Memory B cell (primary cell): ENCODE data around the gene CACNG5.

Experiments
- ATAC-seq: fragments of 150-1000 bp; cut with Tn5 transposase; 2 replicates; pipeline ENCODE4 v1.10.0; 2021; ENCODE audit warnings: low read depth, mild to moderate bottlenecking, moderate library complexity
- DNase-seq, 2 donors: peaks; one replicate each; pipeline ENCODE4 v3.0.0; 2022; ENCODE audit warnings: low spot score in 2 of 2
- H3K27ac Mint-ChIP-seq: one replicate; pipeline ENCODE4 v1.8.0; 2022; ENCODE audit warnings: mild to moderate bottlenecking, moderate library complexity, mixed read lengths
- H3K27me3 Mint-ChIP-seq: one replicate; pipeline ENCODE4 v1.8.0; 2022; ENCODE audit warnings: mixed read lengths
- H3K36me3 Mint-ChIP-seq: one replicate; pipeline ENCODE4 v1.8.0; 2022; ENCODE audit warnings: mild to moderate bottlenecking, mixed read lengths
- H3K4me1 Mint-ChIP-seq: one replicate; pipeline ENCODE4 v1.8.0; 2022; ENCODE audit warnings: mixed read lengths
- H3K4me3 Mint-ChIP-seq: one replicate; pipeline ENCODE4 v1.8.0; 2022; ENCODE audit warnings: mild to moderate bottlenecking, moderate library complexity, mixed read lengths
- H3K9me3 Mint-ChIP-seq: one replicate; pipeline ENCODE4 v1.8.0; 2022; ENCODE audit warnings: mixed read lengths

Gene CACNG5

DNA sequence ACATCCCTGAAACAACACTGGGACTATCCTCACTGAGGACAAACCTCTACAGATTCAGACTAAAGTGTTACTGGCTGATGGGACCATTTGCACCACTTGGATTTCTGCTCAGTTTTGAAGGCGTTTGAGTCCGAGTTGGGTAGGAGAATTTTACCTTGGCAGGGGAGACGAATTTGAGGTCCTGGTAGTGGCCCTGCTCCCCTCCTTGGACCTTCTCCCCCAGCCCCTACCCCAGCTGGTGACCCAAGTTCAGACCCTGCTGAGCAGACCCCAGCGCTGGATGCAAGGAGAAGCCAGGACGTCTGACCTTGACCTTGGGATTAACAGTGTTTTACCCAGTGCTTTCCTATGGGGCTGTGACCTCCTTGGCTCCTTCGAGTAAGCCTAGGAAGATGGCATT, 13.6 kb downstream of the CACNG5 start:
- Mint-ChIP-seq H3K4me3 (no peak overlapping the region), H3K36me3 (no peaks in the 10 kb centered on the region), H3K9me3 (peaks cover 4% of the 10 kb centered on the region), H3K4me1 (no peaks in the 10 kb centered on the region), H3K27ac (no peak overlapping the region), H3K27me3 (peaks cover 2% of the 10 kb centered on the region)
- DNase-seq = no peak
- no peak for ATAC-seq

DNA sequence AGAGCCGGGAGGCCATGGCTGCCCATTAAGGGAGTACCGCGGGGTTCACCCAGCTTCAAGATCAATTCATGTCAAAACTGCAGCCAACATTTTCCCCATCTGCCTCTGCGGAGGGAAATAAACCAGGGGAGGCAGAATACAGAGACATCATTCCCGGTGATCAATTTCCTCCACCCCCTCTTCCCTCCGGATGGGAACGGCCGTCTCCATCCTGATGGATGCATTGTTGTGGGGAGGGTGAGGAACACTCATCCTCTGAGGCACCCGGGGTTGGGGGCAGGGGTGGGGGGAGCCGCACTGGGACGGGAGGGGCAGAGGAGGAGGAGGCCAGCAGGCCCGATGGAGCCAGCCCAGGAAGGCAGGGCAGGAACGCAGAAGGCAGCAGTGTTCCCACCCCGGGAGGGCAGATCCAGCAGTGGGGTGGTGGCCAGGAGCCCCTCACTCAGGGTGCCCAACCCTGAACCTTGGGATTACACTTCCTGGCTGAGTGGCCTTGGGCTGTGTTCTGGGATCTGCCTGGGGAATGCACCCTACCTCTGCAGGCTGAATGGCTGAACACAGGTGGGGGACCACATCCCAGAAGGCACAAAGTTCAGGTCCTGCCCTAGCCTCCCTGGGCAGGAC, 14.2 kb downstream of the CACNG5 start:
- Mint-ChIP-seq H3K4me3 (no peak overlapping the region), H3K27ac (no peak overlapping the region), H3K27me3 (peaks cover 2% of the 10 kb centered on the region), H3K36me3 (no peaks in the 10 kb centered on the region), H3K9me3 (peaks cover 4% of the 10 kb centered on the region), H3K4me1 (no peaks in the 10 kb centered on the region)
- no peak for ATAC-seq
- DNase-seq = no peak

DNA sequence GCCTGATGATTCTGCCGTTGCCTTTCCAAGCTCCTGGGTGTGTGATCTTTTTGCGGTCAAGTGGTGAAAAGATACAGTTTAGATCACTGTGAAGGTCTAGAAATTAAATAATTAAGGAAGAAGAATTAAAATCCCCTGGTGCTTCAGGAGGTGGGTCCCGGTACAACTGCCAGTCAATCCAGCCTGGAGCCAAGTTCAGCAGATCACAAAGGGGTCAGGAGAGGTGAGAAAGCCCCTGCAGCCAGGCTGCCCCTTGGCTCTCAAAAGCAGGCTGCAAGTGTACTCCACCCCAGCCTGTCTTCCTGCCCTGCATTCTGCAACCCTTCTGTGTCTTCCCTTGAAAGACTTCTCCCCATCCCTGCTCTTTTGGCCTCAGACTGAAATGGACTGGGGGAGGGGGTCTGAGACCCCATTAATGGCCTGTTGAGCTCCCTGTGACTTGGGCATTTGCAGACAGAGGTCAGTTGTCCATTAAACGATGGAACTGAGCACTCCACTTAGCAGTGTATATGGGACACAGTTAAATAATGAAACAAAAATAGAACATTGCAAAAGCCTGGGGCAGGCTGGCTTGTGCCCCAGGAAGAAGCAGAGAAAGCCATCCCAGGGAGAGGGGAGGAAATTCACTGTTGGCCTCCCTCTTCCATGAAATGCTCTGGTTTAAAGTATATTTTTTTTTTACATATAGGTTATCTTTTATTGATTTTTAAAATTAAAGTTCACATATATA, 15.1 kb downstream of the CACNG5 start:
- H3K27ac Mint-ChIP-seq = no peak overlapping the region
- H3K36me3 Mint-ChIP-seq = no peaks in the 10 kb centered on the region
- ATAC-seq (no peak), DNase-seq (no peak)
- H3K4me3 Mint-ChIP-seq = no peak overlapping the region
- no peaks in the 10 kb centered on the region for H3K4me1 Mint-ChIP-seq
- H3K27me3 Mint-ChIP-seq = peaks cover 2% of the 10 kb centered on the region
- peaks cover 5% of the 10 kb centered on the region for H3K9me3 Mint-ChIP-seq

DNA sequence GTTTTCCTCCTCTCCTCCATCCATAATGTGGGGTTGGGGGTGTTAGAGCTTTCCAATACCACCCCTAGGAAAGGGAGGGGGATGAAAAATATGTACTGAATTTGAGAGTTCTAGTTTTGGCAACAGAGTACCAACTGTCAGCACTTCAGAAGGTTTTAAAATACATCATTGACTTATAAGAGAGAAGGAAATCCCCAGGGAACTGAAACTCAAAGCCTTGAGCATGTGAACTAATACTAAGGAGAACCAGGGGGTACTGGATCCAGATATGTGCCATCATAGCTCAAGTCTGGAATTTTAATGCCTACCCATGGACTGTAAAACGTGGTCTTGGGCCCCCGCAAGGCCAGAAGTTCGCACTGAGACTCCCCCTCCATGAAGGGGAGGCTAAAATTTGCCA, 15.8 kb downstream of the CACNG5 start:
- H3K27ac Mint-ChIP-seq = no peak overlapping the region
- peaks cover 4% of the 10 kb centered on the region for H3K9me3 Mint-ChIP-seq
- ATAC-seq (no peak), DNase-seq (no peak)
- no peak overlapping the region for H3K4me3 Mint-ChIP-seq
- no peaks in the 10 kb centered on the region for H3K4me1 Mint-ChIP-seq
- H3K27me3 Mint-ChIP-seq = peaks cover 2% of the 10 kb centered on the region
- H3K36me3 Mint-ChIP-seq = no peaks in the 10 kb centered on the region

DNA sequence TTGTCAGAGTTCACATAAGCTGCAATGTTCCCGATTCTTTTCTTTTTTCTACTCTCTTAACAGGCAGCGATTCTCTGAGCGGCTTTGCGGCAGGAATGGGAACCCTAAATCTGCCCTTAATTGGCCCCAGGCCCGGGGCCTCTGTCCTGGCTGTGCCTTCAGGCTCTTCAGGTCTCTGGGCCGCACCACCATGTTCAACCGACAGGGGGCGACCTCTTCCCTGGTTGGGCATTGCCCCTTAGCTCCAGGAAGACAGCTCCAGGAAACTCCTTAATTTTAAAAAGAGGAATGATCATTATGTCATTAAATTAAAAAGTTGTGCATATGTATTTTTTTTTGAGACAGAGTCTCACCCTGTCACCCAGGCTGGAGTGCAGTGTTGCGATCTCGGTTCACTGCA, 20.3 kb downstream of the CACNG5 start:
- no peak for ATAC-seq

DNA sequence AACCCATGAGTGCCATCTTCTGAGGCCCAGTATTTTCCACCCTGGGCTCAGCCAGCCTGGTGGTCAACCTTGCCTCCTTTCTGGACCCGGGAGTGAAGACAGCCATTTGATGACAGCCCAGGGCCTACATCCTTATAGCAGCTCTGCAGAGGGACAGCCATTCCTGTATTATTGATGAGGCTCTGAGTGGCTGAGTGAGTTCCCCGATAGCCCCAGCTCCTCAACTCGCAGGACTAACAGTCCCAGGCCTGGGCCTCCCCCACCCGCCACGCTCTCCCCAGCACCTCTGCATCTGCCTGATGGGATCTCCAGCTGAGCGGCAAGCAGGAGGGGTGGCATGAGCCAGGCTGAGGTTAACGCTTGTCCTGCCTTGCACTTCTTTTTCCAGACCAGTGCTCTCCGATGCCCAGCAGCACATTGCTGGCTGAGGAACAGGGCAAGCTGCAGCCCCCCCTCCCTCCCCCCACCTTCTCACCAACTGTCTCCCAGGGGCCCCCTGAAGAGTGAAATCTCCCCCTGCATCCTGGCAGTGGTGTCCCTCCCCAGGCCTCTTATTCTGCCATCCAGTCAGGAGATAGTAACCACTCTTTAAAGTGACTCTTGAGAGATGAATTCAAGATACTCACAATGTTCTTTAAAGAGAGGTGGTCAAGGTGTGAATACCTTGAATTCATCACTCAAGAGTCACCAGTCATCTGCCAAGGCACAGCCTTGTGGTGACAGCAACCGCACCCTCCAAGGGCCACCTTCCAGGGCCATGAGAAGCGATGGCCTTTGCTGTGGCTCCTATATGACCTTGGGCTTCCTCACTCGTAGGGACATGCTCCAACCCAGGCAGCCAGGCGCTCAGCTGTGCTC, 23.5 kb downstream of the CACNG5 start:
- no peak for ATAC-seq
- peaks cover 3% of the 10 kb centered on the region for H3K9me3 Mint-ChIP-seq

More for the DNA sequence above, 20.3 kb downstream of the CACNG5 start:
- DNase-seq = no peak
- Mint-ChIP-seq H3K27me3 (no peaks in the 10 kb centered on the region), H3K4me1 (no peaks in the 10 kb centered on the region), H3K27ac (no peak overlapping the region), H3K36me3 (no peaks in the 10 kb centered on the region), H3K4me3 (no peak overlapping the region), H3K9me3 (peaks cover 4% of the 10 kb centered on the region)

DNA sequence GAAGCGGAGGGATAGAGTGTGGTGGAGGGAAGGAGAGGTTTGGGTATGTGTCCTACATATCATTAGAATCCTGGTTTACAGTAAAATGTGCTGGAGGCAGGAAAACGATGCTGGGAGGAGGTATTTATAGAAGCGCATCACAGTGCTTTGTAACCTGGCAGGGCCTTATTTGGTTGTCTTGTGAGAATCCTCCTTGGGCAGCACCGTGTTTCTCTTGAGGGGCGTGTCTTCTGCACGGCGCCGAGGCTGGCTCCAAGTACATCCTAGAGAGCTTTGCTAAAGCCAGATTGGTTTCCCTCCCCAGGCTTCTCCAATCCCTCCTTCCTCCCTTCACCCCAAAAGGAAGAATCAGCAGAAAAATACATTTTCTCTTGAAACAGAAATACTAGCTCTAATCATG, 24.4 kb downstream of the CACNG5 start:
- DNase-seq (no peak), ATAC-seq (no peak)
- Mint-ChIP-seq H3K27me3 (no peaks in the 10 kb centered on the region), H3K9me3 (peaks cover 7% of the 10 kb centered on the region), H3K36me3 (no peaks in the 10 kb centered on the region), H3K27ac (no peak overlapping the region), H3K4me1 (no peaks in the 10 kb centered on the region), H3K4me3 (no peak overlapping the region)

More for the DNA sequence above, 23.5 kb downstream of the CACNG5 start:
- Mint-ChIP-seq H3K4me3 (no peak overlapping the region), H3K27me3 (no peaks in the 10 kb centered on the region), H3K4me1 (no peaks in the 10 kb centered on the region), H3K36me3 (no peaks in the 10 kb centered on the region), H3K27ac (no peak overlapping the region)
- DNase-seq = no peak

DNA sequence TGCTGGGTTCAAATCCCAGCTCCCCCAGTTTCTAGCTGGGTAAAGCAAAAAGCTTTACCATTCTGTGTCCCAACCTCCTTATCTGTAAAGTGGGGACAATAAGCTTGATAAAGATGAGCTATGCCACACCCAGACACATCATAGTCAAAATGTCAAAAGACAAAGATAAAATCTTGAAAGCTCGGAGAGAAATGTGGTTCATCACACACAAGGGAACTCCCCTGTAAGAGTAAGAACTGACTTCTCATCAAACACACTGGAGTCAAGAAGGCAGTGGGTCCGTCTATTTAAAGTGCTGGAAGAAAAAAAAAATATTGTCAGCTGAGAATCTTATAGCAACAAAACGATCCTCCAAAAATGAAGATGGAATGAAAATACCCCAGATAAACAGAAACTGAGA, 25.3 kb downstream of the CACNG5 start:
- no peaks in the 10 kb centered on the region for H3K36me3 Mint-ChIP-seq
- H3K4me1 Mint-ChIP-seq = no peaks in the 10 kb centered on the region
- H3K27ac Mint-ChIP-seq = no peak overlapping the region
- DNase-seq = no peak
- H3K4me3 Mint-ChIP-seq = no peak overlapping the region
- H3K9me3 Mint-ChIP-seq = peaks cover 5% of the 10 kb centered on the region
- ATAC-seq = no peak
- H3K27me3 Mint-ChIP-seq = no peaks in the 10 kb centered on the region

DNA sequence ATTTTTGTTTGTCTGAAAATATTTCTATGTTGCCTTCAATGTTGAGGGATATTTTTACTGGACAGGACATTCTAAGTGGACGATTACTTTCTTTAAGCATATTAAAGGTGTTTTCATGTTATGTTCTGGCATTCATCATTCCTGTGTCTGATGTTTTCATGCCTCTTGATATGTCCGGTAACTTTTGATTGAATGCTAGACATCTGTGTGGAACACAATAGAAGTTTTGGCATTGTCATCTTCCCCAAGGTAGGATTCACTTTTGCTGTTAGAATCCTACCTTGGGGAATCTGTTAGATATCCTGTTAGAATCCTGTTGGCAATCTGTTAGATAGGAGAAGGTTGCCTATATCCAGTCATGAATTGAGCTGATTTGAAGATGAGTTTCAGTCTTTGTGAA, 28.9 kb downstream of the CACNG5 start:
- Mint-ChIP-seq H3K4me3 (no peak overlapping the region), H3K27ac (no peak overlapping the region)

DNA sequence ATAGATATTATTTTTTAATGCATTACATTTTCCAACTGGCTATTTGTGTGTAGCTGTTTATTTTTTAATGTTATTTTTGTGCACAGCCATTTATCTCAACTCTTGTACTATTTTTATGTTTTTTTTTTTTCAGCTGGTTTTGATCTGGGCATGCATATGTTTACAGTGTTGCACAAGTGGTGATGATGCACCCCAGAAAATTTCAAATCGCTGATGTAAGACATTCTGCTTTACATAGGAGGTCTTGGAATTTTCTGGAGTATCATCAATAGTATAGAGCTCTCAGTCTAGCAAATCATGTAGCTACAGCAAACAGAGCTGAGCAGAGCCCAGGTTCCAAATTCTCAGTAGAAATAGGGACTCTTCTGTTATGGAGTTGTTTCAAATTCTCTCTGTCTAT, 30.2 kb downstream of the CACNG5 start:
- Mint-ChIP-seq H3K36me3 (no peaks in the 10 kb centered on the region), H3K27ac (no peak overlapping the region), H3K4me3 (no peak overlapping the region), H3K9me3 (peaks cover 13% of the 10 kb centered on the region), H3K27me3 (peaks cover 5% of the 10 kb centered on the region), H3K4me1 (no peaks in the 10 kb centered on the region)
- ATAC-seq = no peak
- no peak for DNase-seq

More for the DNA sequence above, 28.9 kb downstream of the CACNG5 start:
- Mint-ChIP-seq H3K9me3 (peaks cover 11% of the 10 kb centered on the region), H3K4me1 (no peaks in the 10 kb centered on the region), H3K36me3 (no peaks in the 10 kb centered on the region), H3K27me3 (peaks cover 2% of the 10 kb centered on the region)
- ATAC-seq (no peak), DNase-seq (no peak)

DNA sequence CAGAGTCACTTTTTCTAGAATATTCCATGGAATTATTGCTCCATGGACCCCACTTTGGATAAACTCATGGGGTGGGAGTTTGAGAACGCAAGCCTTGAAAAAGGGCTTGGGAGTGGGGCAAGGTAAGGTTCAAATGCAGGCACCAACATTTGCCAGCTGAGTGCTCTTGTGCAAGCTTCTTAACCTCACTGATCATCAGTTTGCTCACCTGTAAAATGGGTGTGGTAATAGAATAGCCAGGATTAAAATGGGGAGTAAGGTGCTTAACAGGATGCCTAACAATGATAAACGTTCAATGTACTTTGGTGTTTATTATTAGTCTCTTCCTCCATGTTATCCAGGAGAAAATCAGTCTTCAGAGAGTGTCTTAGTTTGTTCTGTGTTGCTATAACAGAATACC, 39.0 kb downstream of the CACNG5 start:
- ATAC-seq = no peak
- no peak overlapping the region for H3K4me3 Mint-ChIP-seq

DNA sequence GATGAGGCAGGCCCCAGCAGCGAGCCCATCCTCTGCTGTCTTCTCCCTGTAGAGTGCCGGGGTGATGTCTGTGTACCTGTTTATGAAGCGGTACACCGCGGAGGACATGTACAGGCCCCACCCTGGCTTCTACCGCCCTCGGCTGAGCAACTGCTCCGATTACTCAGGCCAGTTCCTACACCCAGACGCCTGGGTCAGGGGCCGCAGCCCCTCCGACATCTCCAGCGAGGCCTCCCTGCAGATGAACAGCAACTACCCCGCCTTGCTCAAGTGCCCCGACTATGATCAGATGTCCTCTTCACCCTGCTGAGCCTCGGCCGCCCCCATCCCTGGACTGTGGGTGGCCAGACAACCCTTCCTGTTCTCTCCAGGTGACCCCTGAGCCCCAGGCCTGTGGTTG, 50.0 kb downstream of the CACNG5 start:
- no peak overlapping the region for H3K27ac Mint-ChIP-seq
- no peaks in the 10 kb centered on the region for H3K27me3 Mint-ChIP-seq
- no peak overlapping the region for H3K4me3 Mint-ChIP-seq
- ATAC-seq (no peak), DNase-seq (no peak)
- no peaks in the 10 kb centered on the region for H3K4me1 Mint-ChIP-seq
- H3K36me3 Mint-ChIP-seq = peaks cover 1% of the 10 kb centered on the region
- peaks cover 6% of the 10 kb centered on the region for H3K9me3 Mint-ChIP-seq

More for the DNA sequence above, 39.0 kb downstream of the CACNG5 start:
- no peaks in the 10 kb centered on the region for H3K4me1 Mint-ChIP-seq
- peaks cover 6% of the 10 kb centered on the region for H3K27me3 Mint-ChIP-seq
- no peaks in the 10 kb centered on the region for H3K36me3 Mint-ChIP-seq
- DNase-seq = no peak
- H3K9me3 Mint-ChIP-seq = peaks cover 5% of the 10 kb centered on the region
- no peak overlapping the region for H3K27ac Mint-ChIP-seq

DNA sequence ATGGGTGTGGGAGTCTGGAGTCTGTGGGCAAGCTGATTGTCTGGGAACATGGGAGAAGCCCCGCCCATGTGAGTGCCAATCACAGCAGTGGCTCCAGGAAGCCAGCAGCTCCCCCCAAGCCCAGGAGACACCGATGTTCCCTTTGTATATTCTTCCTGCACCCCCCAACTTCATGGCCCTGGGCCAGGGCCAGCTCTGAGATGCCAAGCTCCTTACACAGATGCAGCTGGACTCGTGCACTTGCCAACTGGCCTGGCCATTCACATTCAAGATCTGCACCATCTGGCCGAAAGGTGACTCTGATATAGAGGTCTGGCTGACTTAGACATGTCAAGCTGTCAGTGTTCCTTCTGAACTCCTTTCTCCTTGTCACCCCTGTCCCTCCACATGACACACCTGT, 50.5 kb downstream of the CACNG5 start:
- no peak overlapping the region for H3K4me3 Mint-ChIP-seq
- no peak overlapping the region for H3K27ac Mint-ChIP-seq
- no peak for ATAC-seq
- H3K4me1 Mint-ChIP-seq = no peaks in the 10 kb centered on the region
- peaks cover 6% of the 10 kb centered on the region for H3K9me3 Mint-ChIP-seq
- peaks cover 1% of the 10 kb centered on the region for H3K36me3 Mint-ChIP-seq
- no peaks in the 10 kb centered on the region for H3K27me3 Mint-ChIP-seq
- DNase-seq = no peak

DNA sequence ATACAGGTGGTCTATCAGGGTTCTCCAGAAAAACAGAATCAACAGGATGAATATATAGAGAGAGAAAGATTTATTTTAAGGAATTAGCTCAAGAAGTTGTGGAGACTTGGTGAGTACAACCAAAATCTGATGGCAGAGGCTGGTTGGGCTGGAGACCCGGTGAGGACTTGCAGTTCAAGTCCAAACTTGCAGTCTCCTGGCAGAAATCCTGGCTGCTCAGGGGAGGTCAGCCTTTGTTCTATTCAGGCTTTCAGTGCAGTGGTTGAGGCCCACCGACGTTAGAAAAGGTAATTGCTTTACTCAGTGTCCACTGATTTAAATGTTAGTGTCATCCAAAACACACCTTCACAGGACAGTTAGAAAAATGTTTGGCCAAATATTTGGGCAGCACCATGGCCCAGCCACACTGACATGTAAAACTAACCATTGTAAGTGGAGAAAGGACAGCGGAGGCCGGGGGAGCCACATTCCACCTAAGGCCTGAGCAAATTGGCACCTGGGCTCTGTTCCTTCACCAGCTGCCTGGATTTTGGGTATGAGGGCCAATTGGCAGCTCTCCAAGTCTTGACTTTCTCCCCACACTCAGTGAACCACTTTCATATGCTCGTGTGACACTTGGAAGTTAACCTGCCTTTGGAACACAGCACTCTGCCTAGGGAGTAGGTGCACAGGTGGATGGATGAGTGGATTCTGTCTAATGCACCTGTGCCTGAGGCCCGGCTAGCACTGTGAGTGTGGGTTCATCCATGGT, 54.7 kb downstream of the CACNG5 start:
- Mint-ChIP-seq H3K36me3 (no peaks in the 10 kb centered on the region), H3K4me1 (no peaks in the 10 kb centered on the region), H3K27me3 (no peaks in the 10 kb centered on the region), H3K9me3 (no peaks in the 10 kb centered on the region), H3K4me3 (no peak overlapping the region), H3K27ac (no peak overlapping the region)
- ATAC-seq (no peak), DNase-seq (no peak)
